Measurements from ENCODE around the gene CDK12. TPM values are rescaled to one million over a fixed set of nuclear protein-coding genes. Genes with fewer than 3 reads are reported as not detected.
A peak's percentile ranks its signal among the peaks of the same experiment; 100 is the strongest.

CDK12 gene
- total and polyA plus RNA-seq, 7 donors, result 5.4 to 46.0 (median 24.3) TPM

DNA sequence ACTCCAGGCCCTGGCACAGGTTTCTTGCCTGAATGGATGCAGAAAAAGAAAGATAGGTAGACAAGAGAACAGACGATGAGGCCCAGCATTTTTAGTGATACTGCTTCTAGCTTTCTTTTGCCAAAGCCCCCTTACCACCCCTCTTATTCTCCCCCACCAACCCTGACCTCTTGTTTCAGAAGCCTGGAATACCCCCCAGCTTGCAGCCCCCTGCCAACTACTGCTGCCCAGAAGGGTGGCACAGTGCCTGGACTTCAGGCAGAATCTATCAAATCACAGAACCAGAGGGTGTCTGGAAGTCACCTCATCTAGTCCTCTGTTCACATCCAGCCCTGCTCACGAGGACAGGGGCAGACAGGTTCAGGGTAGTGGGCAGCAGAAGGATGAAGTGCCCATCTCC, 110.8 kb downstream of the CDK12 start:
- 89 to 93% methylated on average over 2 of the region's 2 CpGs for WGBS, 2 donors
- TF ChIP-seq, protein P1, sequence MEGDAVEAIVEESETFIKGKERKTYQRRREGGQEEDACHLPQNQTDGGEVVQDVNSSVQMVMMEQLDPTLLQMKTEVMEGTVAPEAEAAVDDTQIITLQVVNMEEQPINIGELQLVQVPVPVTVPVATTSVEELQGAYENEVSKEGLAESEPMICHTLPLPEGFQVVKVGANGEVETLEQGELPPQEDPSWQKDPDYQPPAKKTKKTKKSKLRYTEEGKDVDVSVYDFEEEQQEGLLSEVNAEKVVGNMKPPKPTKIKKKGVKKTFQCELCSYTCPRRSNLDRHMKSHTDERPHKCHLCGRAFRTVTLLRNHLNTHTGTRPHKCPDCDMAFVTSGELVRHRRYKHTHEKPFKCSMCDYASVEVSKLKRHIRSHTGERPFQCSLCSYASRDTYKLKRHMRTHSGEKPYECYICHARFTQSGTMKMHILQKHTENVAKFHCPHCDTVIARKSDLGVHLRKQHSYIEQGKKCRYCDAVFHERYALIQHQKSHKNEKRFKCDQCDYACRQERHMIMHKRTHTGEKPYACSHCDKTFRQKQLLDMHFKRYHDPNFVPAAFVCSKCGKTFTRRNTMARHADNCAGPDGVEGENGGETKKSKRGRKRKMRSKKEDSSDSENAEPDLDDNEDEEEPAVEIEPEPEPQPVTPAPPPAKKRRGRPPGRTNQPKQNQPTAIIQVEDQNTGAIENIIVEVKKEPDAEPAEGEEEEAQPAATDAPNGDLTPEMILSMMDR (IDR thresholded peaks at IDR 0.05), result no peak
- TF ChIP-seq POLR2AphosphoS5 (IDR thresholded peaks at IDR 0.05) (no peak), EP300 (IDR thresholded peaks at IDR 0.05) (no peak), POLR2A (IDR thresholded peaks at IDR 0.05) (no peak)
- peaks cover 0 to 15% (median 12%) of the 10 kb centered on the region in 4 donors for H3K4me1 ChIP-seq
- no peak overlapping the region for H3K4me3 ChIP-seq
- peaks cover 0 to 15% (median 0%) of the 10 kb centered on the region in 4 donors for H3K36me3 ChIP-seq
- intact Hi-C loops (cut with DNase I), result no loop called here
- no peak overlapping the region for H3K27ac ChIP-seq
- DNase-seq, result no peak
- H3K9me3 ChIP-seq, result no peaks in the 10 kb centered on the region
- H3K27me3 ChIP-seq, result no peaks in the 10 kb centered on the region

DNA sequence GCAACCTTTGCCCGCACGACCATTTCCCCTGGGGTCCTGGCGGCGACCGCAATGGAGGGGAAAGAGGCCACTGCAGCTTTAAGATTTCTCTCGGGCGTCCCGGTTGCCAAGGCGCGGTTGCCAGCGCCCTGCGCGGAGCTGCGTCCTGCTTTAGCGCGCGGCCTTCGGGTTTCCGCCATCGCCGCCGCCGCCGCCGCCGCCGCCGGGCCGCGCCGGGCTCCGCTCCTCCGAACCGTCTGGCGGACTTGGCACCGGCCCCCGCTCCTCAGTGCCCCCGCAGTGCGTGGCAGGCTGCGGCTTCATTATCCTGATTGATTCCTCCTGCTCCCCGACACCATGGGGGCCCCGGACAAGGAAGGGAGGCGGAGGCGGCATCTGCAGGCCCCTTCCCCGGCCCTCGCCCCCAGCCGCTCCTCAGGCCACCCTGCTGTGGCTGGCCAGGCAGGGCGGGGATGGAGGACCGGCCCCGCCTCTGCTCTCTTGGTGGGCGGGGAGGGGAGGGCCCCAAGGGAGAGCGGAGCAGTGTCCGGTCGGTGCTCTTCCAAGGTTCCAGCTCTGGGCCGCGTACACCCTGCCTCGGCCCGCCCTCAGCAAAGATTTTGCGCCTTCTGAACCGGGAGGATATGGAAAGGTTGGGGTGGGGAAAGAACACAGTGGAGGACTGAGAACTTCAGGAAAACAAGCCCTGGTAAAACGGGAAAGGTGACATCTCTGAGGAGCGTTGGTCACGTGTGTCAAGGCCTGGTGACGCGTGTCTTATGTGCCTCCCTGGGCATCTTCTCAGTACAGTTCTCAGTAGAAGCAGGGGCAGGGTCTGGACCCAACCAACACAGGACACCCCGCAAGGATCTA, 112.4 kb downstream of the CDK12 start:
- H3K27me3 ChIP-seq, result no peaks in the 10 kb centered on the region
- no peaks in the 10 kb centered on the region for H3K9me3 ChIP-seq
- intact Hi-C loops (cut with DNase I), result no loop called here
- peak; percentile 87 for DNase-seq
- H3K36me3 ChIP-seq, result peaks cover 0 to 4% (median 0%) of the 10 kb centered on the region in 4 donors
- 1 to 4% methylated on average over 66 of the region's 66 CpGs for WGBS, 2 donors
- peaks cover 0 to 15% (median 12%) of the 10 kb centered on the region in 4 donors for H3K4me1 ChIP-seq
- H3K27ac ChIP-seq, result peak overlapping the region; percentile 86 to 92 (median 88)
- peak overlapping the region; percentile 60 to 71 (median 68) for H3K4me3 ChIP-seq
- TF ChIP-seq, protein P1 (IDR thresholded peaks at IDR 0.05), result no peak
- TF ChIP-seq POLR2AphosphoS5 (IDR thresholded peaks at IDR 0.05), result peak in 3 of 4 donors; percentile 31 to 65 (median 48)

DNA sequence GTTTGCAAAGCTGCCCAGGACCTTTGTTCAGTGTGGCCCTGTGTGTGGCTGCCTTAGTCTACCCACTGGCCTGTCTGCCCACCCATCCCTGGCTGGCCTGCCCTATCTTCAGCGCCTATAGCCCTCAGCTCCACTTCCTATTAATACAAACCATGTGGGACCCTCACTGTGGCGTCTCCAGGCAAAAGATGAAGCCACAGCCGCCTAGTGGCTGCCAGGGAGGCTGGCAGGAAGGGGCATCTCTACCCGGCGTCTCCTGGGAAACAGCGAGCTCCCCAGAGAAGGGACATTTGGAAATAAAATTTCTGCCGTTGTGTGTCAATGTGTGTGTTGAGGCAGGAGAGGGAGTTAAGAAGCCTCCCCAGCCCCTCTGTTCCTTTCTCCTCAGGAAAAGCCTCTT, 114.9 kb downstream of the CDK12 start:
- TF ChIP-seq POLR2AphosphoS5 (IDR thresholded peaks at IDR 0.05) (no peak), POLR2A (IDR thresholded peaks at IDR 0.05) (no peak), EP300 (IDR thresholded peaks at IDR 0.05) (no peak)
- TF ChIP-seq, protein P1 (IDR thresholded peaks at IDR 0.05), result no peak
- Histone ChIP-seq H3K9me3 (no peaks in the 10 kb centered on the region), H3K27me3 (no peaks in the 10 kb centered on the region), H3K27ac (no peak overlapping the region), H3K4me1 (peaks cover 0 to 15% (median 12%) of the 10 kb centered on the region in 4 donors), H3K36me3 (no peaks in the 10 kb centered on the region), H3K4me3 (no peak overlapping the region)
- 35 to 44% methylated on average over 7 of the region's 7 CpGs for WGBS, 2 donors
- intact Hi-C loops (cut with DNase I), result no loop called here
- no peak for DNase-seq

DNA sequence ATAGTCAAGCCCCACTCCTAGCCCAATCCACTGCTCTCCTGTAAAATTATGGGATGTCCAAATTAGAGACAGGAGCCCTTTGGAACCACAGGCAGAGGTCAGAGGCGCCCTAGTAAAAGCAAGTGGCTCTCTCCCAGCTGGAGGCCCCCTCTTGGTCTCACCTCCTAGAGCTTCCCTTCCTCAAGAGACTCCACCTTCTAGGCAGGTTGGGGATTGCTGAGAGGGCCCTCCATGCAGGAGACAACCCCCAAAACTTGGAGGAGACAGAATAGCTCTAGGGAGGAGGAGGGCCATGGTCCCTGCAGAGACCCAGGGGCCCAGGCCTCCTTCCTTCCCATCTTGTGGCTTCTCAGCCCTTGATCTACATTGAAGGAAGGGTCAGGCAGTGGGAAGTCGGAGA, 117.0 kb downstream of the CDK12 start:
- no peaks in the 10 kb centered on the region for H3K27me3 ChIP-seq
- TF ChIP-seq POLR2AphosphoS5 (IDR thresholded peaks at IDR 0.05) (no peak), POLR2A (IDR thresholded peaks at IDR 0.05) (no peak), EP300 (IDR thresholded peaks at IDR 0.05) (no peak)
- TF ChIP-seq, protein P1 (IDR thresholded peaks at IDR 0.05), result no peak
- 82 to 83% methylated on average over 2 of the region's 2 CpGs for WGBS, 2 donors
- no peak for DNase-seq
- H3K4me3 ChIP-seq, result no peak overlapping the region
- peaks cover 0 to 5% (median 4%) of the 10 kb centered on the region in 4 donors for H3K4me1 ChIP-seq
- no peak overlapping the region for H3K27ac ChIP-seq
- intact Hi-C loops (cut with DNase I), result no loop called here
- H3K36me3 ChIP-seq, result no peaks in the 10 kb centered on the region
- no peaks in the 10 kb centered on the region for H3K9me3 ChIP-seq
